Body of pancreas (tissue), 4 donors: ENCODE data around the gene APCDD1. TPM values are rescaled to one million over a fixed set of nuclear protein-coding genes. Genes with fewer than 3 reads are reported as not detected.

ENCODE experiments used
- ATAC-seq: fragments of 150-250 bp; one replicate; pipeline ENCODE4 v1.9.1; 2016
- DNase-seq, 4 donors: peaks; one replicate each; pipeline ENCODE4 v3.0.0-alpha.2; 2019
- H3K27ac ChIP-seq, 4 donors: fragments of 200-600 bp; sonication (generic); 1 replicate in 3 of 4; 2 replicates in 1 of 4; pipeline versions ENCODE4 v1.5.1 to v1.6.1; 2016 to 2019; ENCODE audit warnings: mild to moderate bottlenecking in 1 of 4, mixed read lengths in 1 of 4, moderate library complexity in 1 of 4
- H3K27me3 ChIP-seq, 2 donors: fragments of 200-600 bp; sonication (generic); one replicate each; pipeline ENCODE4 v1.6.0; 2016; ENCODE audit warnings: mild to moderate bottlenecking in 1 of 2
- H3K36me3 ChIP-seq, 2 donors: fragments of 200-600 bp; sonication (generic); replicated peaks in 1 of 2; 2 replicates each; pipeline ENCODE4 v1.5.1; 2016; ENCODE audit warnings: low read depth in 2 of 2; ENCODE audit not compliant: insufficient read depth in 1 of 2
- H3K4me1 ChIP-seq: fragments of 200-600 bp; sonication (generic); one replicate; pipeline ENCODE4 v1.6.0; 2016
- H3K4me3 ChIP-seq, 2 donors: fragments of 200-600 bp; sonication (generic); 1 replicate in 1 of 2; 2 replicates in 1 of 2; pipeline ENCODE4 v1.5.1; 2016 to 2019
- H3K9me3 ChIP-seq, 3 donors: fragments of 200-600 bp; sonication (generic); 1 replicate in 2 of 3; 2 replicates in 1 of 3; pipeline ENCODE4 v1.5.1; 2016
- CTCF ChIP-seq, 7 experiments: fragments of 450-650 bp in 4 of 7; fragments of 200-600 bp in 3 of 7; sonication (generic) in 3 of 7; IDR thresholded peaks; one replicate each; pipeline ENCODE4 v1.5.1; 2016 to 2019; ENCODE audit warnings: antibody characterized with exemption in 7 of 7
- POLR2A ChIP-seq, 3 donors: fragments of 450-650 bp; IDR thresholded peaks; one replicate each; pipeline ENCODE4 v1.6.1; 2016; ENCODE audit warnings: antibody characterized with exemption in 3 of 3, mild to moderate bottlenecking in 2 of 3
- WGBS, 2 donors: methylation state at CpG; one replicate each; pipeline ENCODE4 v1.1.5; 2017; 5-methylcytosine and 5-hydroxymethylcytosine counted together
- intact Hi-C: fragments of 100-400 bp; cut with DNase I; formaldehyde crosslinking; loops from one replicate; pipeline ENCODE4 v1.15.1; 2023
- total RNA-seq, 2 donors: library from RNA; depleted of rRNA; stranded (reverse); fragments of >200 nt; gene quantifications; one replicate each; pipeline ENCODE4 v1.1.0, GENCODE V29; 2016

Gene APCDD1
- total RNA-seq, 2 donors from 2014 or later: 8.6 to 31.3 TPM

GRCh38 chr18:10511236-10511635, 56.8 kb downstream of the APCDD1 start:
- Histone ChIP-seq H3K4me3 (no peak overlapping the region), H3K27me3 (no peaks in the 10 kb centered on the region), H3K4me1 (no peaks in the 10 kb centered on the region), H3K36me3 (no peaks in the 10 kb centered on the region), H3K27ac (no peak overlapping the region), H3K9me3 (peaks cover 0 to 7% (median 0%) of the 10 kb centered on the region in 3 donors)
- intact Hi-C loops: no loop called here
- no peak for DNase-seq
- WGBS, 2 donors: 55 to 67% methylated on average over 2 of the region's 2 CpGs
- TF ChIP-seq CTCF (IDR thresholded peaks at IDR 0.05): no peak
- TF ChIP-seq POLR2A (IDR thresholded peaks at IDR 0.05): no peak
- ATAC-seq: no peak

DNA sequence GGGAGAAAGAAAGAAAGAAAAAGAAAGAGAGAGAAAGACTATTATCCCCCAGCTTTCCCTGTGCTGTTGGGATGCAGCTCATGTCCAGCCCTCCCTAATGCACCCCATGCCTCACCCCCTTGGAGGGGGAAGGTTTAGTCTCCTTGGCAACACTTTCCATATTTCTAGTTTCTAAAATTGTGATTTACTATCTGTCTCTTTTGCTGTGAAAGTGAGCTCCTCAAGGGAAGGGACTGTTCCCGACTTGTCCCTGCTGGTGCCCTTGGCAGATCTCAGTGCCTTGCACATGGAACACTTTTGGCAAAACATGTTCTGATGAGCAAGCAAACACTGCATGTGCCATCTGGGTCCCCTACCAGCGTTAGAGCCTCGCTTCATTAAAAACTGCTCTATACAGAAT, 59.6 kb downstream of the APCDD1 start:
- Histone ChIP-seq H3K4me1 (peaks cover 8% of the 10 kb centered on the region), H3K4me3 (no peak overlapping the region), H3K27ac (no peak overlapping the region), H3K9me3 (no peaks in the 10 kb centered on the region), H3K27me3 (no peaks in the 10 kb centered on the region), H3K36me3 (no peaks in the 10 kb centered on the region)
- intact Hi-C loops: no loop called here
- TF ChIP-seq CTCF (IDR thresholded peaks at IDR 0.05): no peak
- no peak for TF ChIP-seq POLR2A (IDR thresholded peaks at IDR 0.05)
- ATAC-seq: no peak
- no peak for DNase-seq
- WGBS, 2 donors: 56 to 58% methylated on average over 3 of the region's 3 CpGs

DNA sequence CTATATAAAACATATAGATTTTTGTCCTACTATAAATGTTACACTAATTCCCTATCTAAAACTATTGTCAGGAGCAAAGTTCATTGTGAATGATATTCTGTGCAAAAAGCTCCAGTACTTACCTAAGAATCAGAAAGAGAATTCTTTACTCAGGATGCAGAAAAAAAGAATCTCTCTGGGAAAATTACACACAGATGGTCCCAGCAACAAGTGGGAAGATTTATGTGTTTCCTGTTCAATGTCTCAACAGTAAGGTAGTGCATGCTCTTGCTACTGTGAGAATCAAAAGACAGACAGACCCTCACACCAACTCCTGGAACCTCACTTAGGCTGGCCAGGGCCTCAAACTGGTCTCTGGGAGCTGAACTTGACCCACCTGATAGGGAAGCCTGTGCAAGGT, 60.2 kb downstream of the APCDD1 start:
- Histone ChIP-seq H3K9me3 (no peaks in the 10 kb centered on the region), H3K4me1 (peaks cover 13% of the 10 kb centered on the region), H3K27me3 (no peaks in the 10 kb centered on the region), H3K36me3 (no peaks in the 10 kb centered on the region), H3K4me3 (no peak overlapping the region), H3K27ac (no peak overlapping the region)
- DNase-seq: no peak
- TF ChIP-seq POLR2A (IDR thresholded peaks at IDR 0.05) (no peak), CTCF (IDR thresholded peaks at IDR 0.05) (no peak)
- intact Hi-C loops: no loop called here
- no peak for ATAC-seq

GRCh38 chr18:10515456-10515855, 61.0 kb downstream of the APCDD1 start:
- intact Hi-C loops: loop anchor here (5.0 kb wide), 1 partner anchor 548 kb away; no protein-coding TSS in a partner anchor
- Histone ChIP-seq H3K36me3 (no peaks in the 10 kb centered on the region), H3K9me3 (no peaks in the 10 kb centered on the region), H3K27ac (no peak overlapping the region), H3K4me3 (no peak overlapping the region), H3K4me1 (peaks cover 19% of the 10 kb centered on the region), H3K27me3 (no peaks in the 10 kb centered on the region)
- 50 to 54% methylated on average over 4 of the region's 4 CpGs for WGBS, 2 donors
- no peak for TF ChIP-seq POLR2A (IDR thresholded peaks at IDR 0.05)
- TF ChIP-seq CTCF (IDR thresholded peaks at IDR 0.05): no peak
- no peak for DNase-seq
- no peak for ATAC-seq

- intact Hi-C loops: loop anchor here (5.0 kb wide), 1 partner anchor 549 kb away; no protein-coding TSS in a partner anchor
- WGBS, 2 donors: 68 to 78% methylated on average over 2 of the region's 2 CpGs
Observed at GRCh38 chr18:10516078-10516477, 61.6 kb downstream of the APCDD1 start.

More at GRCh38 chr18:10516078-10516477, 61.6 kb downstream of the APCDD1 start:
- no peak overlapping the region for H3K4me3 ChIP-seq
- peaks cover 19% of the 10 kb centered on the region for H3K4me1 ChIP-seq
- no peak for DNase-seq
- H3K9me3 ChIP-seq: no peaks in the 10 kb centered on the region
- ATAC-seq: no peak
- H3K36me3 ChIP-seq: no peaks in the 10 kb centered on the region
- TF ChIP-seq CTCF (IDR thresholded peaks at IDR 0.05) (no peak), POLR2A (IDR thresholded peaks at IDR 0.05) (no peak)
- no peak overlapping the region for H3K27ac ChIP-seq
- no peaks in the 10 kb centered on the region for H3K27me3 ChIP-seq
